Endothelial cell of umbilical vein (primary cell): ENCODE results near the gene FBXO24. TPM values are rescaled to one million over a fixed set of nuclear protein-coding genes. Genes with fewer than 3 reads are reported as not detected.

Experiments used
- BruUV-seq: library from RNA; stranded (reverse); fragments of 400-500 nt; replicated peaks from 2 replicates; lab custom pipeline; 2021; lab: Mats Ljungman, UMichigan
- CTCF ChIA-PET: fragments of 300-600, 350-600 bp; sonication (Branson Sonifier 250); formaldehyde crosslinking; loops from one replicate; lab custom pipeline; 2021; ENCODE audit warnings: antibody characterized with exemption, inconsistent platforms; lab: Charles Lee
- POLR2A ChIA-PET: fragments of 300-600, 350-600 bp; sonication (Branson Sonifier 250); formaldehyde crosslinking; loops from one replicate; lab custom pipeline; 2021; ENCODE audit warnings: antibody characterized with exemption, inconsistent platforms; lab: Charles Lee
- DNase-seq: peaks from one replicate; pipeline ENCODE4 v3.0.0-alpha.2; 2011; ENCODE audit warnings: low read depth, low spot score
- FAIRE-seq: peaks from 2 replicates; lab custom pipeline; 2011; peaks lifted over from hg19 to GRCh38; lab: Jason Lieb, UNC
- H2AFZ ChIP-seq: 2 replicates; pipeline ENCODE4 v1.6.0; 2012; ENCODE audit warnings: low read depth, low read length, control low read depth, inconsistent platforms
- H3K27ac ChIP-seq: 2 replicates; pipeline ENCODE4 v1.5.1; 2011; ENCODE audit warnings: low read depth, mild to moderate bottlenecking, control low read depth, low read length, moderate library complexity; ENCODE audit not compliant: insufficient read depth
- H3K27me3 ChIP-seq, 2 experiments: 2 replicates each; pipeline versions ENCODE4 v1.6.0 to v1.6.1; 2011; ENCODE audit warnings: low read length in 2 of 2, mixed read lengths in 1 of 2; ENCODE audit not compliant: control insufficient read depth in 2 of 2, insufficient read depth in 2 of 2
- H3K36me3 ChIP-seq, 2 experiments: 2 replicates in 1 of 2; 3 replicates in 1 of 2; pipeline ENCODE4 v1.5.1; 2011; ENCODE audit warnings: low read length in 2 of 2, mild to moderate bottlenecking in 1 of 2, moderate library complexity in 1 of 2; ENCODE audit not compliant: control insufficient read depth in 2 of 2, insufficient read depth in 2 of 2; ENCODE audit errors: extremely low read depth in 1 of 2
- H3K4me1 ChIP-seq: 3 replicates; pipeline ENCODE4 v1.5.1; 2011; ENCODE audit warnings: mild to moderate bottlenecking, low read length; ENCODE audit not compliant: control insufficient read depth, insufficient read depth; ENCODE audit errors: extremely low read depth
- H3K4me2 ChIP-seq: 2 replicates; pipeline ENCODE4 v1.6.1; 2011; ENCODE audit warnings: low read length, control low read depth, mixed read lengths; ENCODE audit not compliant: insufficient read depth
- H3K4me3 ChIP-seq, 3 experiments: fragments of 200-600 bp in 1 of 3; sonication (generic), shearing (Covaris generic) in 1 of 3; replicated peaks in 1 of 3; 2 replicates each; pipeline ENCODE4 v1.5.1; 2011 to 2016; ENCODE audit warnings: control low read depth in 3 of 3, low read length in 3 of 3, mild to moderate bottlenecking in 2 of 3, inconsistent platforms in 1 of 3, low read depth in 1 of 3, moderate library complexity in 1 of 3; ENCODE audit not compliant: insufficient read depth in 1 of 3
- H3K79me2 ChIP-seq: 2 replicates; pipeline ENCODE4 v1.6.0; 2012; ENCODE audit warnings: low read length, inconsistent platforms; ENCODE audit not compliant: control insufficient read depth, insufficient read depth
- H3K9ac ChIP-seq: replicated peaks from 2 replicates; pipeline ENCODE3; 2011; ENCODE audit warnings: low read length, control low read depth; ENCODE audit not compliant: insufficient read depth; ENCODE audit errors: extremely low read depth
- H3K9me1 ChIP-seq: replicated peaks from 3 replicates; pipeline ENCODE4 v1.6.0; 2011; ENCODE audit warnings: mild to moderate bottlenecking, low read length; ENCODE audit not compliant: control insufficient read depth, insufficient read depth; ENCODE audit errors: extremely low read depth
- H3K9me3 ChIP-seq: replicated peaks from 2 replicates; pipeline ENCODE4 v1.5.1; 2012; ENCODE audit warnings: low read length, inconsistent platforms; ENCODE audit not compliant: control insufficient read depth, insufficient read depth
- H4K20me1 ChIP-seq: replicated peaks from 2 replicates; pipeline ENCODE3; 2011; ENCODE audit warnings: mild to moderate bottlenecking, low read length; ENCODE audit not compliant: control insufficient read depth, insufficient read depth; ENCODE audit errors: extremely low read depth
- CTCF ChIP-seq, 2 donors: IDR thresholded peaks; 1 replicate in 1 of 2; 2 replicates in 1 of 2; pipeline ENCODE4 v1.5.1; 2011; ENCODE audit warnings: low read length in 2 of 2, mild to moderate bottlenecking in 2 of 2, moderate library complexity in 2 of 2, control low read depth in 1 of 2, inconsistent platforms in 1 of 2, low read depth in 1 of 2; ENCODE audit not compliant: insufficient read depth in 1 of 2; ENCODE audit errors: extremely low read depth in 1 of 2
- EZH2 ChIP-seq: IDR thresholded peaks from 2 replicates; pipeline ENCODE4 v1.6.1; 2012; ENCODE audit warnings: borderline replicate concordance, low read depth, mild to moderate bottlenecking, moderate library complexity, low read length, inconsistent platforms; ENCODE audit not compliant: severe bottlenecking
- FOS ChIP-seq: IDR thresholded peaks from 2 replicates; pipeline ENCODE4 v1.6.1; 2011; ENCODE audit warnings: mild to moderate bottlenecking, low read length, moderate library complexity, borderline replicate concordance; ENCODE audit not compliant: insufficient read depth
- GATA2 ChIP-seq: IDR thresholded peaks from 2 replicates; pipeline ENCODE4 v1.7.0; 2011; ENCODE audit warnings: low read depth, mild to moderate bottlenecking, moderate library complexity, mixed read lengths, low read length; ENCODE audit not compliant: insufficient read length, insufficient read depth
- JUN ChIP-seq: IDR thresholded peaks from 2 replicates; pipeline ENCODE4 v1.6.1; 2011; ENCODE audit warnings: borderline replicate concordance, low read depth; ENCODE audit not compliant: insufficient read length, insufficient read depth
- MAX ChIP-seq: IDR thresholded peaks from 2 replicates; pipeline ENCODE4 v1.6.1; 2011; ENCODE audit not compliant: insufficient read depth, insufficient read length
- MYC ChIP-seq: IDR thresholded peaks from one replicate; pipeline ENCODE4 v1.6.1; 2011; ENCODE audit warnings: mild to moderate bottlenecking, low read depth, low read length
- POLR2A ChIP-seq: IDR thresholded peaks from 2 replicates; pipeline ENCODE4 v1.6.1; 2012; ENCODE audit warnings: low read depth, mild to moderate bottlenecking, control low read depth, low read length
- POLR2AphosphoS5 ChIP-seq: IDR thresholded peaks from 2 replicates; pipeline ENCODE4 v1.6.1; 2012; ENCODE audit warnings: low read depth, mild to moderate bottlenecking, control low read depth, low read length, moderate library complexity; ENCODE audit not compliant: insufficient read depth
- dilution Hi-C: fragments of 300-500 bp; cut with MboI; formaldehyde crosslinking; loops from one replicate; pipeline ENCODE4 v1.15.0; 2019; ENCODE audit warnings: low sequenced_read_pairs; ENCODE audit not compliant: extremely low pct_ligation_motif_present
- intact Hi-C: fragments of 100-400 bp; cut with micrococcal nuclease; formaldehyde crosslinking; loops from one replicate; pipeline ENCODE4 v1.10.0; 2022
- polyA plus RNA-seq, 4 experiments: library from polyadenylated mRNA; depleted of rRNA in 3 of 4; stranded (reverse) in 3 of 4; unstranded in 1 of 4; fragments of >200 nt; gene quantifications; 2 replicates each; pipeline versions ENCODE4 v1.2.1 to v1.2.3, GENCODE V29; 2011 to 2012; ENCODE audit warnings: missing spikeins in 1 of 4
- total RNA-seq: library from RNA; stranded (reverse); gene quantifications from 2 replicates; pipeline ENCODE4 v1.2.3, GENCODE V29; 2021

FBXO24 gene
- total and polyA plus RNA-seq, 2 donors (not counting 3 experiments of a cell fraction or from before 2014, with no cell fraction given), result 0.37 to 0.38 TPM

DNA sequence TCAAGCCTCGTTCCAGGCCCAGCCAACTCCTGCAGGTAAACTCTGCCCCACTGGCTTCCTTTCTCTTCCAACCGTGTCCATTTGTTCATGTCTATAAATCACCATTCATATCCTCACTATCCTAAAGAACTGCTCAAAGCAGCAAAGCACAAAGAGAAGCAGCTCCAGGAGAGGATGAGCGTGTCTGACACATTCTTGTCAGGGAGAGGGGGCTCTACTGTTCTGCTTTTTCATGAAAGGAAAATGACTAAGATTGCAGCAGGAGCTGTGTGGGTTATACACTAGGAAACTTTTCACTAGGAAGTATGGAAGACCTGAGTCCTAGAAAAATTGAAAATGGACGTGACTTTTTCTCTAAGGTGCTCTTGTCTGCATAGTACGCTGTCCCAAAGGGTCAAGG is 30.4 kb upstream of the FBXO24 start:
- peaks cover 6% of the 10 kb centered on the region for H3K4me1 ChIP-seq
- dilution Hi-C loops (no loop called here), intact Hi-C loops (no loop called here)
- H3K27me3 ChIP-seq, result no peaks in the 10 kb centered on the region
- no peaks in the 10 kb centered on the region for H4K20me1 ChIP-seq
- CTCF ChIA-PET, result interaction anchor here (0.9 to 2.0 kb wide), 4 partner anchors 8 to 86 kb away, joined by 4 to 7 read pairs (median 5); no protein-coding TSS in a partner anchor
- H3K9me3 ChIP-seq, result no peaks in the 10 kb centered on the region
- no peak overlapping the region for H3K9ac ChIP-seq
- H3K79me2 ChIP-seq, result no peaks in the 10 kb centered on the region
- H3K4me3 ChIP-seq, result no peak overlapping the region
- no peak overlapping the region for H3K4me2 ChIP-seq
- no peaks in the 10 kb centered on the region for H3K9me1 ChIP-seq
- no peak for FAIRE-seq
- no TSS peak for BruUV-seq
- no peak overlapping the region for H2AFZ ChIP-seq
- POLR2A ChIA-PET, result no interaction called here
- TF ChIP-seq EZH2 (no peak), GATA2 (no peak), MYC (no peak), CTCF (IDR thresholded peaks at IDR 0.05; ENCODE audit: extremely low read depth in 1 of 2, insufficient read depth in 1 of 2, low read depth in 1 of 2, low read length in 2 of 2) (no peak)
- peaks cover 11 to 33% of the 10 kb centered on the region in 2 experiments for H3K36me3 ChIP-seq
- DNase-seq, result no peak
- H3K27ac ChIP-seq, result no peak overlapping the region

GRCh38 chr7:100556541-100556940 is 29.6 kb upstream of the FBXO24 start:
- dilution Hi-C loops, result no loop called here
- intact Hi-C loops, result no loop called here
- ChIA-PET POLR2A (no interaction called here), CTCF (interaction anchor here (0.7 to 1.2 kb wide), 2 partner anchors 83 to 87 kb away, joined by 3 read pairs; no protein-coding TSS in a partner anchor)
- no peak overlapping the region for H3K27ac ChIP-seq
- no peak overlapping the region for H3K9ac ChIP-seq
- DNase-seq, result no peak
- H3K4me2 ChIP-seq, result no peak overlapping the region
- no peak overlapping the region for H2AFZ ChIP-seq
- no peaks in the 10 kb centered on the region for H3K27me3 ChIP-seq
- no peak overlapping the region for H3K4me3 ChIP-seq
- no peaks in the 10 kb centered on the region for H4K20me1 ChIP-seq
- no peaks in the 10 kb centered on the region for H3K9me1 ChIP-seq
- FAIRE-seq, result no peak
- BruUV-seq, result no TSS peak
- no peak for TF ChIP-seq POLR2AphosphoS5
- no peak for TF ChIP-seq MYC
- no peak for TF ChIP-seq MAX
- TF ChIP-seq GATA2, result no peak
- no peak for TF ChIP-seq JUN
- TF ChIP-seq POLR2A, result no peak
- no peak for TF ChIP-seq EZH2
- no peak for TF ChIP-seq FOS
- no peak for TF ChIP-seq CTCF (IDR thresholded peaks at IDR 0.05; ENCODE audit: extremely low read depth in 1 of 2, insufficient read depth in 1 of 2, low read depth in 1 of 2, low read length in 2 of 2)
- H3K36me3 ChIP-seq, result peaks cover 11 to 35% of the 10 kb centered on the region in 2 experiments
- no peaks in the 10 kb centered on the region for H3K9me3 ChIP-seq
- no peaks in the 10 kb centered on the region for H3K79me2 ChIP-seq
- H3K4me1 ChIP-seq, result peaks cover 6% of the 10 kb centered on the region
